Femur (tissue), 1 donor: ENCODE results near the gene MS4A14.
"Not testable (repeated sequence)": the region's sequence is repeated elsewhere in the genome, so short reads cannot be mapped to it uniquely, and the experiment has no call there.

Experiments used
- DNase-seq: peaks from one replicate; pipeline ENCODE4 v3.0.0-alpha.2; 2017

MS4A14 gene

DNA sequence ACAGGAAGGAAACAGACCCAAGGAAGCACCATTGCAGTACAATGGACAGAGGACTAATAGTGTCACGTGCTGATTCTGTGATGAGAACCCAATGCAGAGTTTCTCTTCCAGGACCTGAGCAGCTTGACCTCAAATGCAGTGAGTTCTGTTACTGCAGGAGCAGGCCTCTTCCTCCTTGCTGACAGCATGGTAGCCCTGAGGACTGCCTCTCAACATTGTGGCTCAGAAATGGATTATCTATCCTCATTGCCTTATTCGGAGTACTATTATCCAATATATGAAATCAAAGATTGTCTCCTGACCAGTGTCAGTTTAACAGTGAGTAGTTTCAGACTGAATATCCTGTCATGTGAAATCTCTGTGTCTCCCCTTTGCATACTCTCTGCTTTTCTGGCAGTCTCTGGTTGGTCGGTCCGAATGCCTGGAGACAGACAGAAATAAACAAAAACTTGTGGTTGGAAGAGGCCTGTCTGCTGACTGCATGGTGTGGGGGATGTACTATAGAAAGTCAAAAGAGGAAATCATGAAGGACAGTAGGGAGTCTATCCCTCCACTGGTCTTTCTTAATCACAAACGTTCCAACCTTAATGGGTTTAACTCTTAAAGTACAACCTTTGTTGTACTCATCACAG lies 6.9 kb upstream of the MS4A14 start:
- no peak for DNase-seq

DNA sequence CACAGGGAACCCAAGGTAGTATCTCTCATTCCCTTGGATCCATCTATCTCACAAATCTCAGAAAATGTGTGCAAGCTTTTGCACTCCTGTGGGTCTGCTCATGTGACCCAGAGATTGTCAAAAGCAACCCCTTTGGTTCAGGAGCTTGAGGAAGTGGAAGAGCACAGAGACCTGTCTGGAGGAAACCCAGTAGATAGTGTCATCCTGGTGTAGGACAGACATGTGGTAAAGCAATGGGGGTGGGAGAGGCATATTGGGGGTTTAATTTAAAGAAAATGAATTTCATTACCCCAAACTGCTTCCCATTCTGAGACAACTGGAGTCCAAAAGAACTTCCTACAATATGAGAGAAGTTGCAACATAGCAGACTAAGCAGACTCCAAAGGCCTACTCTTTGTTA lies 5.8 kb upstream of the MS4A14 start:
- DNase-seq = no peak

DNA sequence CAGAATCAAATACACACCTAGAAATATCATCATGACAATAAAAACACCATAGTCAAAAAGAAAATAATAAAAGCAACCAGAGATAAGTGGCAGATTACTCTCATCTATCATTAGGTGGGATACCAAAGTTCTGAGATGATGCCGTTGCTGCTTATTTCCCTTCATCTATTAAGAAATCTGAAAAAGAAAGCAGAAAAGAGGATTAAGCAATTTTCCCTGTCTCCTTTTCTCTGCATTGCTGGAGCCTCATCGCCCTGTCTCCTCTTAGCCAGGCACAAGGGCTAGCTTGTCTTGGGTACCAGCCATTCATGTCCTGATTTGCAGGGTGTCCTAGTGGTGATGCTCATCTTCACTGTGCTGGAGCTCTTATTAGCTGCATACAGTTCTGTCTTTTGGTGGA lies 3.9 kb upstream of the MS4A14 start:
- DNase-seq = no peak

DNA sequence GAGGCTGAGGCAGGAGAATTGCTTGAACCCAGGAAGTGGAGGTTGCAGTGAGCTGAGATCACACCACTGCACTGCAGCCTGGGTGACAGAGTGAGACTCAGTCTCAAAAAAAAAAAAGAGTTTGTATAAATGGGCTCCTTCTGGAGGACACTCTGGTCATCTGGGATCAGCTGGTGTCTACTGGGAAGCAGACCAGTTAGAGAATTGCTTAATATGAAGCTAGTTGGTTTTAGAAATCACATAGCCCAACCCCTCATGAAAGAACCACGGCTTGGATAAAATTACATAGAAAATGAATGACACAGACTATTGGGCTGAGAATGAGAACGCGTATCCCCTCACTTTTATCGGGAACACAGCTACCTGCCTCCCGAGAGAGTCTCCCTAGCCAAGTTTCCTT lies 3.2 kb upstream of the MS4A14 start:
- DNase-seq = no peak

DNA sequence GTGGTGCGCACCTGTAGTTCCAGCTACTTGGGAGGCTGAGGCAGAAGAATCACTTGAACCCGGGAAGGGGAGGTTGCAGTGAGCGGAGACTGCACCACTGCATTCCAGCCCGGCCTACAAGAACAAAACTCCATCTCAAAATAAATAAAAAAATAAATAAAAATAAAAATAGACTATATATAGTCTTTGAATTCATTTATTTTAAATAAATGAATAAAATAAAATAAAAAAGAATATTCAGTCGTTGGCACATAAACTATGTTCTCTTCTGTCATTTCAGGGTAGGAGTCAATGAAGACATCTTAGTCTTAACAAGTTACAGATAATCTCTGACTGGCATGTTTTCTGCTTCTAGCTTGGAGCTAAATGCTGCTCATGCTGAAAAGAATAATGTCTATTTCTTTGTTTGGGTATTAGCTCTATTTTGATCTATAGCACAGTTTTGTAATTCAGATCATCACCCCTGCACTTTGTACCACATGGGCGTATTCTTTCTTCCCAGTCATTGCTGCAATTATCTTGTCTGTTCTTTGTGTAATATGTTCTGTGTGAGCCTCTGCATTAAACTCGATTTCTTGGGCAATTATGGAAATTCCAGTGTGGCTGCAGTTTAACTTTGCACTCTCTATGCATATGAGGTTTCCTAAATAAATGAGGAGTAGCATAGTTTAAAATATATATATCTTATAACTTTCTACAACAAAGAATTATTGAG lies 1.4 kb upstream of the MS4A14 start:
- DNase-seq = no peak

DNA sequence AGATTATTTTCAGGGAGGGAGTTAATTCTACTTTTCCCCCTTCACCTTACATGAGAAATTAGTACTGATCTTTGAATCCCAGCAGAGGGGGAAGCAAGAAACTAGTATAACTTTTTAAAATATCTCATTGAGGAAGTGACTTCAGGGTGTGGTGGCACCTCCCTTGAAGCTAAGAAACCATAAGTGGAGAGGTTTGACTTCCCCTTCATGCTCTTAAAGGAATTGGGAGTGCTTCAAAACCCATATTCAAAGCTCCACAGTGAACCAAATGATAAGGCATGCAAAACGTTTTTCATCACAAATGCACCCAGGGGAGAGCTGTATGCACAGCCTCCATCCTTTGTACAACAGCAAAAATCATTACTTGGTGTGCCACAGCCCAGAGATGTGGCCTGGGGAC lies 540 bp downstream of the MS4A14 start:
- no peak for DNase-seq

DNA sequence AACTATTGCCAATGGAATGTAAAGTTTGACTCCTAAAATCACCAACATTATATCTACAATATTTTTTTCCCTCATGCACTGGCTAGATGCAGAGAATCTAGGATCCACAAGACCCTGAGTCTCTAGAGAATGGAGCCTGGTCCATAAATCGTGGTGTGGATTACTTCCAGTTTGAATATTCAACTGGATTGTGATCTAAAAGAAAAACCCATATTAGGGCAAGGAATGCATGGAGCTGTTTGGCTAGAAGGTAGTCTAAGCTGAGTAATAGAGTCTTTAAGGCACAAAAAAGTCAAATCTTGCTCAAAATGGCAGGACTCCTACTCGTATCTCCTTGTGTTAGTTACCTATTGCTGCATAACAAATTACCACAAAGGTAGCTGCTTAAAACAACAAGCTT lies 23.8 kb downstream of the MS4A14 start:
- DNase-seq = no peak

DNA sequence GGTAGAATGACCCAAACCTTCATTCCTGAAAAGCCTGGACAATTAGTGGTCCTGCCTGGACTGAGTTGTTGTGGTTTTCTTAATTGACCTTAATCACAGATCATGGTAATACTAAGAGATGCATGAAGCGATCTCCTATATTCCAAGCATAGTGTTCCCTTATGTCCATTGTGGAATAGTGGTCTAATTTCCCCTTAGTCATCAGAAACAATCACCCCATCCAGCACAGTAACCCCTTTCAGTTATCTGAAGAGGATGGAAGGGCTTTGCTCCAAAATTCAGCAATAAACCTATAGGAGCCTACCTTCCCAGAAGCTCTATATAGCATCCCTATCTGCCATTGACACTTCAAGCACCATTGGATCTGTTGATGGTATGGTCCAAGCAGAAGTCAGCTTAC lies 26.4 kb downstream of the MS4A14 start:
- no peak for DNase-seq

DNA sequence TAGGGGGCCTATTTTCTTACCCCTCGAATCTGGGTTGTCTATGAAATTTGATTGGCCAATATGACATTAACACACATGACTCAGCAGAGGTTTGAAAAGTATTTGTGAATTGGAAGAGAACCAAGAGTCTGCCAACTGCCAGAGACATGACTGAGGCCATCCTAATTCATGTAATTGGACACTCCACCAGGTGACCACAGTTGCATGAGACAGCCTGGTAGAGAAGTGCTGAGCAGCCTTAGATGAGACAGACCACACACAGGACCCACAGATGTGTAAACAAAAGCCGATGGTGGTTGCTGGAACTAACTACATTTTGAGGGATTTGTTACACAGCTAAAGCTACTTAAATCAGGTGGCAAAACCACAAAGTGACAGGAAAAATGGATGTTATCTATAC lies 32.3 kb downstream of the MS4A14 start:
- DNase-seq = no peak

DNA sequence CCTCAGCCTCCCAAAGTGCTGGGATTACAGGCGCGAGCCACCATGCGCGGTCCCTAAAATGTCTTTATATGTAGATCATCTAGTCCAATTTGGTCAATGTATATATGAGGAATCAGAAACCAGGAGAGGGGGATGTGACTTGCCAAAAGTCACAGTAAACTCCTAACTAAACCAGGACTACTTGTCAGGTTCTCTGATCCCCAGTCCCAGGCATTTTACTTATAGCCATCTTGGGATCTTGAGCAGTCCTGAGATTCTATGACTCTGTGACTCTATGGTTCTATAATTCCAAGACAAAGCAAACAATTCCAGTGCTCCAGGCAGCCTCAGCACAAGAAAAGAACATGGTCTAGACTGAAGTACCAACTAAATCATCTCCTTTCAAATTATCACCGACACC lies 33.0 kb downstream of the MS4A14 start, which contains the start of gene MS4A5:
TSS of gene MS4A5 (plus strand) at position 301 of the 400 bp plus-strand sequence. CDS start 103 bp downstream, outside the sequence.
- DNase-seq = no peak

DNA sequence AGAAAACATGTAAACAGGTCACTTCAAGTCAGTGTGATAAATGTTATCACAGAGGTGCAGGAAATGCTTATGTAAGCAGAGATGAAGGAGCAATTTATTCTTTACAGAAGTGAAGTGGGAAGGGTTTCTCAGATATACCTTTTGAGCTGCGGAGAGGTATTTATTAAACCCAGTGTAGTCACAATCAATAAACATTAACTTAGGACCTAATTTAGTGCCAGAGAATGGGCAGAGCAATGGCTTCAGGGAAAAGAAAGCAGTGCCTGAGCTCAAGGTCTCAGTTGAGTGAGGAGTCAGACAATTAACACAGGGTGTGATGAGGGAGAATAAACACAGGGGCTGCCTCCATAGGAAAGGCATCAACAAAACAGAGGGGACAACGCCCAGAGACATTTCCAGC lies 35.0 kb downstream of the MS4A14 start:
- DNase-seq = no peak

DNA sequence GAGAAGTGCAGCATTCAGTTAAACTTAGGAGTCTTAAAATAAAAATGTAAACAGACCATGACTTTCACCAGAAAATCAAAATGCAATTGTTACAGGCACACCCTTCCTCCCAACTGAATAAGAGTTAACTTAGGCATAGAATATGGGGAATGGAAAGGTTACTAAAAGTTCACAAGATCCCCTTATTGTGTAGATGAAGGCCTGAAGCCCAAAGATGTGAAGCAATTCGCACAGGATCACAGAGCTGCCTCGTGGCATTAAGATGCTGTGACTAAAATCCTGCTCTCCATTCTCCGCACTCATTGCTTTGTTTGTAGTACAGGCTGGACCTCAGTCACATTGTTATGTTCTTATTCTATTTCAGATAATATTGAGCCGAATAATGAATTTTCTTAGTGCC lies 37.1 kb downstream of the MS4A14 start:
- no peak for DNase-seq

DNA sequence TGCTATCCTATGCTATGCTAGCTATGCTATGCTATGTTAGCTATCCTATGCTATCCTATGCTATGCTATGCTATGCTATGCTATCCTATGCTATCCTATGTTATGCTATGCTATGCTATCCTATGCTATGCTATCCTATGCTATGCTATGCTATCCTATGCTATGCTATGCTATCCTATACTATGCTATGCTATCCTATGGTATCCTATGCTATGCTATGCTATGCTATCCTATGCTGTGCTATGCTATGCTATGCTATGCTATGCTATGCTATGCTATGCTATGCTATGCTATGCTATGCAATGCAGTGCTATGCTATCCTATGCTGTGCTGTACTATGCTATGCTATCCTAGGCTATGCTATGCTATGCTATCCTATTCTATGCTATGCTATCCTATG lies 50.8 kb downstream of the MS4A14 start:
- no peak for DNase-seq

DNA sequence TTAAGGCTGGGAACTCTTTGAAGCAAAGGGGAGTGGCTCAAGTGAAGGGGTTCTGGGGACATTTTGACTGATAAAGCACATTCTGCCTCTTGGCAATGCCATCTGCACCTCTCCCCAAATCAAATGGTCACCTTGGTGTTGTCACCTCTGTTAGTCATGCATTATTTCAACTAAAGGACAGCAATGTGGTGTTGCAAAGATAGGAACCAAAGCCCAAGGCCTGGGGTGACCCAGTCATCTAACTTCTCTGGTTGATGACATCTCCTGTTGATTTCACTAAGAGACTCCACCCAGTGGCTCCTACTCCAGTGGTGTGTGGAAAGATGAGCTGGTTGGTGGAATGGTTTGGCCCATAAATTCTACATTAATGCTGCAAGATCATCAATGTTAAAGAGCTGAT lies 51.6 kb downstream of the MS4A14 start:
- no peak for DNase-seq

DNA sequence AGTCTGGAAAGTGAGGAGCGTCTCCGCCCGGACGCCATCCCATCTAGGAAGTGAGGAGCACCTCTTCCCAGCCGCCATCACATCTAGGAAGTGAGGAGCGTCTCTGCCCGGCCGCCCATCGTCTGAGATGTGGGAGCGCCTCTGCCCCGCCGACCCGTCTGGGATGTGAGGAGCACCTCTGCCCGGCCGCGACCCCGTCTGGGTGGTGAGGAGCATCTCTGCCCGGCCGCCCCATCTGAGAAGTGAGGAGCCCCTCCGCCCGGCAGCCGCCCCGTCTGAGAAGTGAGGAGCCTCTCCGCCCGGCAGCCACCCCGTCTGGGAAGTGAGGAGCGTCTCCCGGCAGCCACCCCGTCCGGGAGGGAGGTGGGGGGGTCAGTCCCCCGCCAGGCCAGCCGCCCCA lies 54.9 kb downstream of the MS4A14 start:
- DNase-seq = not testable (repeated sequence)

DNA sequence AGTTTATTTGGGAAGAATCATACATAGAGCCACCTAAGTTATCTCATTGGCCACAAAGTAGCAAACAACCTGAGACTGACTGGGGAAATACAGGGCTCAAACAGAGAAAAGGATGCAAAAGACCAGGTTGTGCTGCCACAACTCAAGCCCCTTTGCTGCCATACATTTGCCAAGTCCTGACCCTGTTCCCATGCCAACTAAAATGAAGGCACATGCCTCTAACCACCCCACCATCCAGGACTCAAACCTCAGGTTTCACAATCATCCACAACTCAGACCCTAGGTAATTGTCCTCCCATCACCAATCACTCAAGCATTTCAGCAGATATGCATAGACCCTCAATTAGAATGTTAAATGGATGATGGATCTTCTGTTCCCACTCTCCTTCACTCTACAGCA lies 58.0 kb downstream of the MS4A14 start:
- DNase-seq = no peak

DNA sequence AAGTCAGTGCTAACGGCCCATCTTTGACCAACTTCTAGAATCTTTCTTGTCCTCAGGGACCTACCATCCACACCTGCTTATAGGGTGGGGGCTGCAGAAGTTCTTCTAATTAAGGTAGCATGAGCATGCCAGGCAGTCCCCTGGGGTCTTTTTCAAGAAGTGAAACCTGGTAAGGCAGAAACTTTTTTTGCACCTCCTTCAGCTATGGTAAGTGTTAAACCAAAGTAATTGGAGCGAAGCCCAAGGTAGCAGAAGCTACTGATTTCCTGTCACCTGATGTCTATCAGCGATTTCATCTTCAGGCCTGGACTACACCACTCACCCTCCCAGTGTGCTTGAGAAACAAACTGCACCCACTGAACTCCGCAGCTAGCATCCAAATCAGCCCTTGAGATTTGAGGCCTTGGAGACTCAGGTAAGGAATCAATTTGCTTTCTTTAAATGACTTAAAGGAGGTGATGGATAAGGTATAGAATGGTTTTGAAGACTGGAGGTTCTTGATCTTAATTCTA lies 59.3 kb downstream of the MS4A14 start, which contains the start of gene MS4A1:
TSS of gene MS4A1 (plus strand) at position 317 of the 512 bp plus-strand sequence. CDS start 6,528 bp downstream, outside the sequence.
- no peak for DNase-seq

DNA sequence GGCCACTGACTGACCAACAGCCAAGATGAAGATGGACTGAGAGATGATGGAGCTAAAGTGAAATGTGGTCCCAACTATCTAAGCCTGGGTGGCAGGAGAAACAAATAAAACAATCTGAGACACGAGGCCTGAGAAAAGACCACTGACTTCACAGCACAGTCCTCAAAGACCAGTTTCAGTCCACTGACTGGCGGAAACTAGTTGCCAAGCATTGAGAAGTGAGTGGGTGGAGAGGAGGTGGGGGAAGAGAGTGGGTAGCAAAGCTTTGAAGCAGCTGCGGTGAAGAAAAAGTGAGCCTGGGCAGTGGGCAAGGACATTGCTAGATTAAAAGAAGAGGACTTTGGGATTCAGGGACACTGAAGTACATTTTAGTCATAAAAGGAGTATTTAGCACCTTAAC lies 61.3 kb downstream of the MS4A14 start:
- DNase-seq = no peak

DNA sequence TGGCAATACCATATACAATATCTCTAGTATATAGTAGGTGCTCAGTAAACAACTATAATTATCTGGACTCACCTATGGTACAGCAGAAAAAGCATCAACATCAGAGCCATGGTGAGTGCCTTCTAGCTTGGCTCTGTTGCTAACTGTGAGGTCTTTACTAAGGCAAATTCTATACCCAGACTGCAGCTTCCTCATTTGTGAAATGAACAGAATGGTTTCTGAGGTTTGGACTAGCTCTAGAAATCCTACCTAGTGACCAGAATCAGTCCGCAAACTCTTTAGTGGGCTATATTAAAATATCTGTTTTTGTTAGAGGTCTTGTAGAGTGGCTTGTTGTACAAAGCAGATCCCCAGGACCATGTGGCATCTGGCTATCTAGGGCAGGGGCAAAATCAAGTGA lies 63.1 kb downstream of the MS4A14 start:
- DNase-seq = no peak
